Peyer's patch (tissue), 4 donors: ENCODE measurements around the gene CEP85. TPM values are rescaled to one million over a fixed set of nuclear protein-coding genes. Genes with fewer than 3 reads are reported as not detected.
A peak's percentile ranks its signal among the peaks of the same experiment; 100 is the strongest.

Experiments
- DNase-seq, 3 donors: peaks; one replicate each; pipeline ENCODE4 v3.0.0-alpha.2; 2017 to 2019
- H3K27ac ChIP-seq, 4 donors: fragments of 200-600 bp; sonication (generic); one replicate each; pipeline ENCODE4 v1.5.1; 2016 to 2019
- H3K27me3 ChIP-seq, 2 donors: fragments of 200-600 bp; sonication (generic); one replicate each; pipeline ENCODE4 v1.5.1; 2019
- H3K36me3 ChIP-seq, 3 donors: fragments of 200-600 bp; sonication (generic); one replicate each; pipeline ENCODE4 v1.5.1; 2016 to 2019
- H3K4me1 ChIP-seq, 4 donors: fragments of 200-600 bp; sonication (generic); one replicate each; pipeline ENCODE4 v1.5.1; 2016 to 2019
- H3K4me3 ChIP-seq, 4 donors: fragments of 200-600 bp; sonication (generic); 1 replicate in 3 of 4; 2 replicates in 1 of 4; pipeline ENCODE4 v1.5.1; 2016 to 2019; ENCODE audit warnings: mild to moderate bottlenecking in 1 of 4
- H3K9me3 ChIP-seq, 4 donors: fragments of 200-600 bp; sonication (generic); one replicate each; pipeline ENCODE4 v1.5.1; 2016 to 2019; ENCODE audit warnings: mild to moderate bottlenecking in 1 of 4
- CTCF ChIP-seq, 6 experiments: fragments of 450-650 bp in 4 of 6; fragments of 200-600 bp in 2 of 6; sonication (generic) in 1 of 6; IDR thresholded peaks; one replicate each; pipeline ENCODE4 v1.5.1; 2017 to 2019; ENCODE audit warnings: antibody characterized with exemption in 6 of 6, mild to moderate bottlenecking in 3 of 6, moderate library complexity in 1 of 6
- POLR2A ChIP-seq, 2 donors: fragments of 450-650 bp; IDR thresholded peaks; one replicate each; pipeline ENCODE4 v1.5.1; 2017; ENCODE audit warnings: antibody characterized with exemption in 2 of 2, mild to moderate bottlenecking in 2 of 2, moderate library complexity in 2 of 2
- total RNA-seq, 4 donors: library from RNA; depleted of rRNA; stranded (reverse); fragments of >200 nt; gene quantifications; one replicate each; pipeline ENCODE4 v1.1.0, GENCODE V29; 2016

CEP85 gene
- total RNA-seq, 4 donors from 2014 or later, result 11.0 to 32.2 (median 12.9) TPM

- DNase-seq, result peak; percentile 91 to 96 (median 95)
- H3K4me1 ChIP-seq, result peaks cover 17 to 79% (median 55%) of the 10 kb centered on the region in 4 donors
- TF ChIP-seq CTCF (IDR thresholded peaks at IDR 0.05), result peak in 3 of 6 experiments; percentile 22 to 35 (median 35)
- TF ChIP-seq POLR2A (IDR thresholded peaks at IDR 0.05), result peak; percentile 98 to 99
- H3K4me3 ChIP-seq, result peak within 1 kb of the TSS; percentile 67 to 85 (median 72)
- no peaks in the 10 kb centered on the region for H3K9me3 ChIP-seq
- H3K27ac ChIP-seq, result peak within 1 kb of the TSS; percentile 92 to 96 (median 94)
- no peaks in the 10 kb centered on the region for H3K27me3 ChIP-seq
- H3K36me3 ChIP-seq, result peaks cover 0 to 8% (median 0%) of the 10 kb centered on the region in 3 donors
Measured at GRCh38 chr1:26279456-26280332, 45.7 kb downstream of the CEP85 start, which contains the start of gene SH3BGRL3. Gene SH3BGRL3, plus strand, starts transcription at chr1:26280086. Its CDS starts 70 bp downstream, at chr1:26280156.

DNA sequence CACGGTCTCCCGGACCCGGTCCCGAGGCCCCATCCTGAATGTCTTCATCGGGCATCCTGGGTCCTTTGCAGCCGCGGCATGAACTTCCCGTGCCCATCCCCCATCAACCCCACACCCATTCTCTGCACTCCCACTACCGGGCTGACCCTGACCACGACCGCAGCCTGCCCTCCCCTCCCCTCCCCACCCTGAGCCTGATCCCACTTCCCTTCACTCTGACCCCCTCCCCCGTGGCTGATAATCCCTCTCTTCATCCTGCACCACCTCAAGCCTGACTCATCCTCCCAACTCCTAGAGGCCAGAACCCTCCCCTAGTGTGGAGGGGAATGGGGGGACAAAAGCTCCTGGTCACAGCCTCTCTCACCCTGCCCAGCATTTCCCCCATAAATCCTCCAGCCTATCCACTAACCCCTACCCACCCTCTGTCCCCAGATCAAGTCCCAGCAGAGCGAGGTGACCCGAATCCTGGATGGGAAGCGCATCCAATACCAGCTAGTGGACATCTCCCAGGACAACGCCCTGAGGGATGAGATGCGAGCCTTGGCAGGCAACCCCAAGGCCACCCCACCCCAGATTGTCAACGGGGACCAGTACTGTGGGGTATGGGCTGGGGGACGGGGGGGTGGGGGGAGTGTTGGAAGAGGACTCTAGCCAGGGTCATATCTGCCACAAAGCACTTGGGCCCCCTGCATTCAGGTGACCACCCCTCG is 46.5 kb downstream of the CEP85 start:
- peaks cover 17 to 81% (median 57%) of the 10 kb centered on the region in 4 donors for H3K4me1 ChIP-seq
- peaks cover 0 to 8% (median 0%) of the 10 kb centered on the region in 3 donors for H3K36me3 ChIP-seq

GRCh38 chr1:26281091-26281958 is 47.3 kb downstream of the CEP85 start:
- H3K36me3 ChIP-seq, result peaks cover 0 to 8% (median 0%) of the 10 kb centered on the region in 3 donors
- TF ChIP-seq CTCF (IDR thresholded peaks at IDR 0.05), result no peak
- no peak for TF ChIP-seq POLR2A (IDR thresholded peaks at IDR 0.05)
- no peaks in the 10 kb centered on the region for H3K27me3 ChIP-seq
- peak overlapping the region; percentile 92 to 96 (median 94) for H3K27ac ChIP-seq
- H3K4me1 ChIP-seq, result peaks cover 17 to 81% (median 58%) of the 10 kb centered on the region in 4 donors
- no peak for DNase-seq
- no peaks in the 10 kb centered on the region for H3K9me3 ChIP-seq
- peak overlapping the region in 3 of 4 donors; percentile 72 to 85 (median 73) for H3K4me3 ChIP-seq

More for the DNA sequence above, 46.5 kb downstream of the CEP85 start:
- Histone ChIP-seq H3K27ac (peak overlapping the region; percentile 92 to 96 (median 94)), H3K27me3 (no peaks in the 10 kb centered on the region), H3K9me3 (no peaks in the 10 kb centered on the region), H3K4me3 (peak overlapping the region; percentile 67 to 85 (median 72))
- DNase-seq, result peak in 2 of 3 donors; percentile 47 to 63
- no peak for TF ChIP-seq CTCF (IDR thresholded peaks at IDR 0.05)
- TF ChIP-seq POLR2A (IDR thresholded peaks at IDR 0.05), result no peak

DNA sequence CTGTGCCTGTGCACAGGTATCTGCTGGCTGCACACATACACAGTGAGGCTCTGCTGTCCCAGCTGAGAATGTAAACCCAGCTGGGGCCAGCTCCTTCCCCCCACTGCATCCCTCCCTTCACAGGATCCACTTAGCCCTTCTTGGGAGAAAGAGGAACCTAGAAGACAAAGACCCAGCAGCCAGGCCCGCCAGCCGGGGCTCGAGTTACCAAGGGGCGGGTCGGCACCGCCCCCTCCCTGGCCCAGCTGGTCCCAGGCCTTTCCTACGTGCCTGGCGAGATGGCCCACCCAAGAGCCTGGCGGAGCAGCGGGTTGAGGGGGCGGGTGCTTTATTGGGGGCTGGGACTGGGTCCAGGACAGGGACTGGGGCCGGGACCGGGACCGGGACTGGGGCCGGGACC is 48.0 kb downstream of the CEP85 start:
- H3K36me3 ChIP-seq, result peaks cover 0 to 8% (median 0%) of the 10 kb centered on the region in 3 donors
- TF ChIP-seq POLR2A (IDR thresholded peaks at IDR 0.05), result no peak
- no peak for TF ChIP-seq CTCF (IDR thresholded peaks at IDR 0.05)
- H3K4me3 ChIP-seq, result no peak overlapping the region
- no peaks in the 10 kb centered on the region for H3K9me3 ChIP-seq
- H3K27me3 ChIP-seq, result no peaks in the 10 kb centered on the region
- H3K27ac ChIP-seq, result peak overlapping the region in 2 of 4 donors; percentile 96
- peaks cover 11 to 80% (median 60%) of the 10 kb centered on the region in 4 donors for H3K4me1 ChIP-seq
- DNase-seq, result peak in 1 of 3 donors; percentile 52
